ENCODE measurements around the gene ALOX12.

DNA sequence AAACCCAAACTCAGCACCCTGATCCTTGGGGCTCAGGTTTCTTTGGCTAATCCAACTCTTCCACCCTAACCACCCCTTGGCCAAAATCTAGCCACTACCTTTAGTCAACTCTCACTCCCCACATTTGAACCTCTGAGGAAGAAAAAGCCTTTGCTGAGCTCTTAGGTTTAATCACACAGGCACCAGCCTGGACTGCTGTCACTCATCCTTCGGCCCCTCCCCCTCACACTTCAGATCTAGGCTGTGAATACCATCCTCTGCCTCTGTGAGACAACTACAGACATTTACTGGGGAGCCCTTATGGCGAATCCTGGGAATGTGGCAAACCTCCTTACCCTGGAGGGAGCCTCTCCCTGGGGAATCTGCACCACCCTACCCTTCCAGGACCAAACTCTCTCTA, 11.3 kb downstream of the ALOX12 start:
- TF ChIP-seq, protein P1, sequence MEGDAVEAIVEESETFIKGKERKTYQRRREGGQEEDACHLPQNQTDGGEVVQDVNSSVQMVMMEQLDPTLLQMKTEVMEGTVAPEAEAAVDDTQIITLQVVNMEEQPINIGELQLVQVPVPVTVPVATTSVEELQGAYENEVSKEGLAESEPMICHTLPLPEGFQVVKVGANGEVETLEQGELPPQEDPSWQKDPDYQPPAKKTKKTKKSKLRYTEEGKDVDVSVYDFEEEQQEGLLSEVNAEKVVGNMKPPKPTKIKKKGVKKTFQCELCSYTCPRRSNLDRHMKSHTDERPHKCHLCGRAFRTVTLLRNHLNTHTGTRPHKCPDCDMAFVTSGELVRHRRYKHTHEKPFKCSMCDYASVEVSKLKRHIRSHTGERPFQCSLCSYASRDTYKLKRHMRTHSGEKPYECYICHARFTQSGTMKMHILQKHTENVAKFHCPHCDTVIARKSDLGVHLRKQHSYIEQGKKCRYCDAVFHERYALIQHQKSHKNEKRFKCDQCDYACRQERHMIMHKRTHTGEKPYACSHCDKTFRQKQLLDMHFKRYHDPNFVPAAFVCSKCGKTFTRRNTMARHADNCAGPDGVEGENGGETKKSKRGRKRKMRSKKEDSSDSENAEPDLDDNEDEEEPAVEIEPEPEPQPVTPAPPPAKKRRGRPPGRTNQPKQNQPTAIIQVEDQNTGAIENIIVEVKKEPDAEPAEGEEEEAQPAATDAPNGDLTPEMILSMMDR (IDR thresholded peaks at IDR 0.05): no peak
- no peak for TF ChIP-seq POLR2A (IDR thresholded peaks at IDR 0.05)
